Neural progenitor cell (in vitro differentiated cells): ENCODE results near the gene CIC. TPM values are rescaled to one million over a fixed set of nuclear protein-coding genes. Genes with fewer than 3 reads are reported as not detected.

ENCODE experiments used
- DNase-seq: peaks from one replicate; pipeline ENCODE4 v3.0.0-alpha.2; 2016; ENCODE audit warnings: low spot score
- H2AFZ ChIP-seq: fragments of 200-600 bp; sonication (generic); replicated peaks from 2 replicates; pipeline ENCODE4 v1.6.1; 2016; ENCODE audit warnings: antibody characterized with exemption
- H3F3A ChIP-seq: fragments of 200-600 bp; sonication (generic); 2 replicates; pipeline ENCODE4 v1.6.1; 2016; ENCODE audit warnings: antibody characterized with exemption, low read depth
- H3K27ac ChIP-seq: fragments of 200-600 bp; sonication (generic); 2 replicates; pipeline ENCODE4 v1.5.1; 2016; ENCODE audit warnings: mild to moderate bottlenecking
- H3K27me3 ChIP-seq: fragments of 200-600 bp; sonication (generic); 2 replicates; pipeline ENCODE4 v1.6.1; 2016; ENCODE audit warnings: mild to moderate bottlenecking, moderate library complexity
- H3K36me3 ChIP-seq: fragments of 200-600 bp; sonication (generic); 2 replicates; pipeline ENCODE4 v1.5.1; 2016
- H3K4me1 ChIP-seq: fragments of 200-600 bp; sonication (generic); 2 replicates; pipeline ENCODE4 v1.6.1; 2016; ENCODE audit warnings: mixed run types
- H3K4me2 ChIP-seq: fragments of 200-600 bp; sonication (generic); 2 replicates; pipeline ENCODE4 v1.6.1; 2016
- H3K4me3 ChIP-seq: fragments of 200-600 bp; sonication (generic); 2 replicates; pipeline ENCODE4 v1.5.1; 2016
- H3K79me2 ChIP-seq: fragments of 200-600 bp; sonication (generic); 2 replicates; pipeline ENCODE4 v1.6.1; 2016; ENCODE audit warnings: low read depth
- H3K9ac ChIP-seq: fragments of 200-600 bp; sonication (generic); 2 replicates; pipeline ENCODE4 v1.6.1; 2016
- H3K9me3 ChIP-seq: fragments of 200-600 bp; sonication (generic); 2 replicates; pipeline ENCODE4 v1.5.1; 2016; ENCODE audit warnings: low read depth
- H4K20me1 ChIP-seq: fragments of 200-600 bp; sonication (generic); 2 replicates; pipeline ENCODE4 v1.6.1; 2016; ENCODE audit warnings: low read depth
- H3K27ac Mint-ChIP-seq: 3 replicates; pipeline ENCODE4 v1.8.0; 2021; ENCODE audit warnings: mixed read lengths
- H3K27me3 Mint-ChIP-seq: 2 replicates; pipeline ENCODE4 v1.8.0; 2022; ENCODE audit warnings: low read depth, mild to moderate bottlenecking, inconsistent platforms, moderate library complexity, mixed read lengths; ENCODE audit not compliant: insufficient read depth
- H3K36me3 Mint-ChIP-seq: 3 replicates; pipeline ENCODE4 v1.8.0; 2021; ENCODE audit warnings: mixed read lengths
- H3K4me1 Mint-ChIP-seq: 3 replicates; pipeline ENCODE4 v1.8.0; 2021; ENCODE audit warnings: mixed read lengths
- H3K4me3 Mint-ChIP-seq: 3 replicates; pipeline ENCODE4 v1.8.0; 2021; ENCODE audit warnings: mild to moderate bottlenecking, moderate library complexity, mixed read lengths
- H3K9me3 Mint-ChIP-seq: 3 replicates; pipeline ENCODE4 v1.8.0; 2020; ENCODE audit warnings: mixed read lengths
- CTCF ChIP-seq: fragments of 200-600 bp; sonication (generic); IDR thresholded peaks from 2 replicates; pipeline ENCODE4 v1.5.1; 2017; ENCODE audit warnings: antibody characterized with exemption, mild to moderate bottlenecking
- EZH2 ChIP-seq: fragments of 200-600 bp; sonication (generic); IDR thresholded peaks from 2 replicates; pipeline ENCODE4 v1.6.1; 2017; ENCODE audit warnings: antibody characterized with exemption, mild to moderate bottlenecking, moderate library complexity
- EZH2phosphoT487 ChIP-seq: fragments of 200-600 bp; sonication (generic); IDR thresholded peaks from 2 replicates; pipeline ENCODE4 v1.6.1; 2017; ENCODE audit warnings: antibody characterized with exemption
- total RNA-seq: library from RNA; depleted of rRNA; stranded (reverse); fragments of >200 nt; gene quantifications from 2 replicates; pipeline ENCODE4 v1.2.3, GENCODE V29; 2015; ENCODE audit warnings: low replicate concordance

The CIC gene
- total RNA-seq, 1 donor from 2014 or later = 5.2 TPM

- peak overlapping the region; percentile 93 for H3K4me3 ChIP-seq
- H3F3A ChIP-seq = peaks cover 44% of the 10 kb centered on the region
- H3K36me3 ChIP-seq = no peaks in the 10 kb centered on the region
- no peak overlapping the region for H2AFZ ChIP-seq
- no peak for DNase-seq
- no peaks in the 10 kb centered on the region for H3K27me3 ChIP-seq
- Mint-ChIP-seq H3K36me3 (peaks cover 2% of the 10 kb centered on the region), H3K4me3 (peak overlapping the region; percentile 95), H3K27ac (peak overlapping the region; percentile 44), H3K27me3 (peaks cover 10% of the 10 kb centered on the region), H3K9me3 (no peaks in the 10 kb centered on the region), H3K4me1 (peaks cover 31% of the 10 kb centered on the region)
- peaks cover 25% of the 10 kb centered on the region for H3K4me1 ChIP-seq
- H3K79me2 ChIP-seq = peaks cover 62% of the 10 kb centered on the region
- H3K9me3 ChIP-seq = no peaks in the 10 kb centered on the region
- no peak overlapping the region for H3K27ac ChIP-seq
- TF ChIP-seq CTCF (no peak), EZH2 (no peak), EZH2phosphoT487 (no peak)
- no peak overlapping the region for H3K9ac ChIP-seq
- peaks cover 68% of the 10 kb centered on the region for H4K20me1 ChIP-seq
- peak overlapping the region; percentile 87 for H3K4me2 ChIP-seq
Observed at GRCh38 chr19:42251572-42252358, 17.3 kb upstream of the CIC start.

GRCh38 chr19:42252365-42253244 lies 16.4 kb upstream of the CIC start:
- Histone ChIP-seq H3K9me3 (no peaks in the 10 kb centered on the region), H3K4me1 (peaks cover 33% of the 10 kb centered on the region), H3K27ac (no peak overlapping the region), H3F3A (peaks cover 44% of the 10 kb centered on the region), H3K27me3 (no peaks in the 10 kb centered on the region), H4K20me1 (peaks cover 60% of the 10 kb centered on the region), H3K79me2 (peaks cover 62% of the 10 kb centered on the region), H3K36me3 (no peaks in the 10 kb centered on the region), H3K4me3 (peak overlapping the region; percentile 93), H3K9ac (peak overlapping the region; percentile 70), H3K4me2 (peak overlapping the region; percentile 87), H2AFZ (no peak overlapping the region)
- H3K36me3 Mint-ChIP-seq = peaks cover 2% of the 10 kb centered on the region
- peaks cover 30% of the 10 kb centered on the region for H3K4me1 Mint-ChIP-seq
- TF ChIP-seq EZH2phosphoT487 (no peak), CTCF (no peak), EZH2 (no peak)
- peak overlapping the region; percentile 97 for H3K27ac Mint-ChIP-seq
- peaks cover 12% of the 10 kb centered on the region for H3K27me3 Mint-ChIP-seq
- H3K9me3 Mint-ChIP-seq = no peaks in the 10 kb centered on the region
- no peak for DNase-seq
- H3K4me3 Mint-ChIP-seq = peak overlapping the region; percentile 95

- peaks cover 2% of the 10 kb centered on the region for H3K36me3 Mint-ChIP-seq
- Histone ChIP-seq H3K4me3 (peak overlapping the region; percentile 93), H3K4me1 (peaks cover 34% of the 10 kb centered on the region), H3F3A (peaks cover 42% of the 10 kb centered on the region), H4K20me1 (peaks cover 51% of the 10 kb centered on the region), H3K27me3 (no peaks in the 10 kb centered on the region), H3K9ac (peak overlapping the region; percentile 70), H3K79me2 (peaks cover 62% of the 10 kb centered on the region), H3K9me3 (no peaks in the 10 kb centered on the region), H3K36me3 (no peaks in the 10 kb centered on the region), H3K27ac (peak overlapping the region; percentile 86), H3K4me2 (peak overlapping the region; percentile 87), H2AFZ (no peak overlapping the region)
- TF ChIP-seq CTCF = no peak
- TF ChIP-seq EZH2phosphoT487 = no peak
- peaks cover 18% of the 10 kb centered on the region for H3K27me3 Mint-ChIP-seq
- H3K27ac Mint-ChIP-seq = no peak overlapping the region
- DNase-seq = peak; percentile 91
- peak overlapping the region; percentile 95 for H3K4me3 Mint-ChIP-seq
- H3K4me1 Mint-ChIP-seq = peaks cover 30% of the 10 kb centered on the region
- no peaks in the 10 kb centered on the region for H3K9me3 Mint-ChIP-seq
Observed at GRCh38 chr19:42253245-42254088, 15.6 kb upstream of the CIC start.
